T47D (cell line): ENCODE measurements around the gene ANKLE2.
A peak's percentile ranks its signal among the peaks of the same experiment; 100 is the strongest.
"Not testable (repeated sequence)": the region's sequence is repeated elsewhere in the genome, so short reads cannot be mapped to it uniquely, and the experiment has no call there.

Experiments
- DNase-seq, 2 experiments: peaks; one replicate each; pipeline versions ENCODE4 v3.0.0 to v3.0.0-alpha.2; 2011 to 2012; ENCODE audit warnings: low read depth in 1 of 2, low spot score in 1 of 2
- JUND ChIP-seq: IDR thresholded peaks from 2 replicates; pipeline ENCODE4 v1.6.1; 2012; ENCODE audit warnings: low read depth
- in situ Hi-C: cut with HindIII; loops from 2 replicates; pipeline ENCODE4 v1.10.0; 2016; ENCODE audit warnings: low sequenced_read_pairs, low pct_unique_long_range_greater_than_20kb

ANKLE2 gene

GRCh38 chr12:132774159-132774558, 12.5 kb upstream of the ANKLE2 start:
- no peak for TF ChIP-seq JUND
- in situ Hi-C loops, result no loop called here
- DNase-seq, result no peak

- in situ Hi-C loops, result no loop called here
- TF ChIP-seq JUND, result no peak
- DNase-seq, result no peak
Observed at GRCh38 chr12:132773077-132773955, 11.7 kb upstream of the ANKLE2 start.

GRCh38 chr12:132772606-132773005, 11.0 kb upstream of the ANKLE2 start:
- in situ Hi-C loops, result no loop called here
- TF ChIP-seq JUND, result no peak
- no peak for DNase-seq

GRCh38 chr12:132771126-132771838, 9.7 kb upstream of the ANKLE2 start:
- in situ Hi-C loops, result no loop called here
- no peak for DNase-seq

GRCh38 chr12:132766380-132767085, 4.9 kb upstream of the ANKLE2 start:
- no peak for DNase-seq
- TF ChIP-seq JUND, result no peak
- in situ Hi-C loops, result no loop called here

More at GRCh38 chr12:132771126-132771838, 9.7 kb upstream of the ANKLE2 start:
- no peak for TF ChIP-seq JUND

GRCh38 chr12:132765361-132765760, 3.7 kb upstream of the ANKLE2 start:
- TF ChIP-seq JUND, result no peak
- no peak for DNase-seq
- in situ Hi-C loops, result no loop called here

- in situ Hi-C loops, result no loop called here
- DNase-seq, result no peak
Observed at GRCh38 chr12:132764231-132764630, 2.6 kb upstream of the ANKLE2 start.

GRCh38 chr12:132761921-132762583, 420 bp upstream of the ANKLE2 start:
- DNase-seq, result peak; percentile 91 to 95
- TF ChIP-seq JUND, result no peak
- in situ Hi-C loops, result no loop called here

More at GRCh38 chr12:132764231-132764630, 2.6 kb upstream of the ANKLE2 start:
- TF ChIP-seq JUND, result no peak

- in situ Hi-C loops, result no loop called here
- TF ChIP-seq JUND, result no peak
Observed at GRCh38 chr12:132759359-132759758, 2.3 kb downstream of the ANKLE2 start.

GRCh38 chr12:132758825-132759224, 2.8 kb downstream of the ANKLE2 start:
- DNase-seq, in situ Hi-C loops: not testable (repeated sequence)

More at GRCh38 chr12:132759359-132759758, 2.3 kb downstream of the ANKLE2 start:
- DNase-seq, result no peak

GRCh38 chr12:132754160-132754932, 7.3 kb downstream of the ANKLE2 start:
- in situ Hi-C loops, result no loop called here
- no peak for TF ChIP-seq JUND
- DNase-seq, result no peak

GRCh38 chr12:132753670-132754069, 8.0 kb downstream of the ANKLE2 start:
- not testable (repeated sequence) for DNase-seq

More at GRCh38 chr12:132753670-132754069, 8.0 kb downstream of the ANKLE2 start:
- in situ Hi-C loops, result not testable (repeated sequence)
